PFSK-1 (cell line): ENCODE measurements around the gene MAPK12.

Experiments used
- FOXP2 ChIP-seq: optimal IDR thresholded peaks from 2 replicates; pipeline ENCODE3; 2011; ENCODE audit warnings: borderline replicate concordance, control low read depth, inconsistent platforms; ENCODE audit not compliant: insufficient read depth; ENCODE audit errors: extremely low read length, extremely low read depth
- POLR2AphosphoS5 ChIP-seq: IDR thresholded peaks from 2 replicates; pipeline ENCODE4 v1.6.1; 2012; ENCODE audit warnings: low read depth, mild to moderate bottlenecking, control low read depth, low read length, moderate library complexity
- SIN3A ChIP-seq: IDR thresholded peaks from 2 replicates; pipeline ENCODE4 v1.6.1; 2012; ENCODE audit warnings: mild to moderate bottlenecking, low read length, moderate library complexity, borderline replicate concordance; ENCODE audit not compliant: insufficient read depth
- TAF1 ChIP-seq: IDR thresholded peaks from 2 replicates; pipeline ENCODE4 v1.6.1; 2012; ENCODE audit warnings: low read length, control low read depth, borderline replicate concordance; ENCODE audit not compliant: insufficient read depth
- TF ChIP-seq, protein P1 (sequence below), 2 experiments: IDR thresholded peaks; 2 replicates each; pipeline versions ENCODE4 v1.6.1 to v1.8.0; 2011 to 2012; ENCODE audit warnings: low read depth in 2 of 2, low read length in 2 of 2, control low read depth in 1 of 2, inconsistent platforms in 1 of 2, mild to moderate bottlenecking in 1 of 2, moderate library complexity in 1 of 2; ENCODE audit not compliant: insufficient read depth in 1 of 2

DNA sequence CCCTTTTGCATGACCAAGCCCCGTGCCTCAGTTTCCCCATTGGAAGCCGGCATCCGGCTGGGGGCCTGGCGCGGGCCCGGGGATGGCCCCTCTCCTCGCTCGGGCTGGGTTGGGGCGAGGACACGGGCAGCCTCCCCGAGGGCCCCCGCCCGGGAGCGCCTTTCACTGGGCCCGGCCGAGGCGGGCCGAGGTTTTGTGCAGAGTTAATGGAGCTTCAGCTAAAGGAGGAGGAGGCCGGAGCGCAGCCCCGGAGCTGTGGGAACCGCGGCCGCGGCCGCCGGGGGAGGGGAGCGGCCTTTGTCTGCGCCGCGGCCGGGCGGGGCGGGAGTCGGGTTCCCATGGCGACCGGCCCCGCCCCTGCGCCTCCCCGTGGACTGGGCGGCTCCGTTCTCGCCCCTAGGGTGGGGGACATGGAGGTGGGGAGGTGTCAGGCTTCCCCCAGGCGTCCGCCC is 10.1 kb upstream of the MAPK12 start:
- TF ChIP-seq, protein P1, sequence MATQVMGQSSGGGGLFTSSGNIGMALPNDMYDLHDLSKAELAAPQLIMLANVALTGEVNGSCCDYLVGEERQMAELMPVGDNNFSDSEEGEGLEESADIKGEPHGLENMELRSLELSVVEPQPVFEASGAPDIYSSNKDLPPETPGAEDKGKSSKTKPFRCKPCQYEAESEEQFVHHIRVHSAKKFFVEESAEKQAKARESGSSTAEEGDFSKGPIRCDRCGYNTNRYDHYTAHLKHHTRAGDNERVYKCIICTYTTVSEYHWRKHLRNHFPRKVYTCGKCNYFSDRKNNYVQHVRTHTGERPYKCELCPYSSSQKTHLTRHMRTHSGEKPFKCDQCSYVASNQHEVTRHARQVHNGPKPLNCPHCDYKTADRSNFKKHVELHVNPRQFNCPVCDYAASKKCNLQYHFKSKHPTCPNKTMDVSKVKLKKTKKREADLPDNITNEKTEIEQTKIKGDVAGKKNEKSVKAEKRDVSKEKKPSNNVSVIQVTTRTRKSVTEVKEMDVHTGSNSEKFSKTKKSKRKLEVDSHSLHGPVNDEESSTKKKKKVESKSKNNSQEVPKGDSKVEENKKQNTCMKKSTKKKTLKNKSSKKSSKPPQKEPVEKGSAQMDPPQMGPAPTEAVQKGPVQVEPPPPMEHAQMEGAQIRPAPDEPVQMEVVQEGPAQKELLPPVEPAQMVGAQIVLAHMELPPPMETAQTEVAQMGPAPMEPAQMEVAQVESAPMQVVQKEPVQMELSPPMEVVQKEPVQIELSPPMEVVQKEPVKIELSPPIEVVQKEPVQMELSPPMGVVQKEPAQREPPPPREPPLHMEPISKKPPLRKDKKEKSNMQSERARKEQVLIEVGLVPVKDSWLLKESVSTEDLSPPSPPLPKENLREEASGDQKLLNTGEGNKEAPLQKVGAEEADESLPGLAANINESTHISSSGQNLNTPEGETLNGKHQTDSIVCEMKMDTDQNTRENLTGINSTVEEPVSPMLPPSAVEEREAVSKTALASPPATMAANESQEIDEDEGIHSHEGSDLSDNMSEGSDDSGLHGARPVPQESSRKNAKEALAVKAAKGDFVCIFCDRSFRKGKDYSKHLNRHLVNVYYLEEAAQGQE (IDR thresholded peaks at IDR 0.05; ENCODE audit: insufficient read depth in 1 of 2, low read depth in 2 of 2, low read length in 2 of 2), result peak in 1 of 2 experiments; percentile 4; a peak in 1 of 4 replicates
- TF ChIP-seq POLR2AphosphoS5, result no peak
- no peak for TF ChIP-seq SIN3A
- TF ChIP-seq FOXP2, result no peak
- no peak for TF ChIP-seq TAF1
